22Rv1 (cell line): ENCODE results near the gene PURB.

Experiments used
- H3K27ac ChIP-seq: fragments of 450-650 bp; 2 replicates; pipeline ENCODE4 v1.5.1; 2017
- CTCF ChIP-seq: fragments of 450-650 bp; IDR thresholded peaks from 2 replicates; pipeline ENCODE4 v1.5.1; 2017; ENCODE audit warnings: mild to moderate bottlenecking
- ZFX ChIP-seq: fragments of 450-650 bp; IDR thresholded peaks from 2 replicates; pipeline ENCODE4 v1.6.1; 2017; ENCODE audit warnings: antibody characterized with exemption, borderline replicate concordance

Gene PURB

DNA sequence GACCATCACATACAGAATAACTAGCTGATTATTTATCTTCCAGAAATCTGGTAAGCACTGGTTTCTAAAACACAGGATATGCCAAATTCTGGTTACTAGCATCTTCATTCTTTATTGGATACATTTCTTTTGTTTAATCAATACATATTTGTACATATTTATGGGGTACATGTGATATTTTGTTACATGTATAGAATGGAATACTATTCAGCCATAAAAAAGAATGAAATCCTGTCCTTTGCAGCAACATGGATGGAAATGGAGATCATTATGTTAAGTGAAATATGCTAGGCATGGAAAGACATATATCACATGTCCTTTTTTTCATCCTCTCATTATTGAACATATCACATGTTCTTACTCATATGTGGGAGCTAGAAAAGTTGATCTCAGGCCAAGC lies 32.7 kb upstream of the PURB start:
- no peak overlapping the region for H3K27ac ChIP-seq
- no peak for TF ChIP-seq CTCF
- TF ChIP-seq ZFX, result no peak

- H3K27ac ChIP-seq, result no peak overlapping the region
Measured at GRCh38 chr7:44917465-44917864, 32.1 kb upstream of the PURB start.

DNA sequence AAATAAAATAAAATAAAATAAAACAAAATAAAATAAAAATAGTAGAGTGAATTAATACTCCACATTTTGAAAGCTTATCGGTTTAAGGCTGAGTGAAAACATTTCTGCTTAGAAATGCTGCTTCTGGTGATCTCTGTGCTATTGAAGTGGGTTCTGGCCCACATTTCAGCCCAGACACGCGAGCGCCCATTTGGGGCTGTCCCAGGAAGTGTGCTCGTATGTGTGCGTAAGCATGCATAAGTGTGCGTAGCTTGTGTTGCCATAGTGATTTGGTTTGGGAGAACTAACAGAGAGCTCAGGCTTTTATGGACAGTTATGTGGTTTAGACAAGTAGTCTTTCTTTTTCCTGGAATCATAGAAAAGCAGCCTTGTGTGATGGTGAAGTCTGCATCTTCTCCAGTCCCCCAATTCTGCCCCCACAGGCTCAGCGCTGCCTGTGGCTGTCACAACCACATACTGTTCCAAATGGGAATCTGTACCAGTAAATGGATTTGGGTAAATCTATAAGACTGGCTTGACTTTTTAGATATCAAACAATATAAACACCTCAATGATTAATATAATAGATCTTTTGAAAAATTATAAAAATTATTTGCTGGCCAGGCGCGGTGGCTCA lies 29.8 kb upstream of the PURB start:
- no peak overlapping the region for H3K27ac ChIP-seq
- TF ChIP-seq CTCF (no peak), ZFX (no peak)

More at GRCh38 chr7:44917465-44917864, 32.1 kb upstream of the PURB start:
- no peak for TF ChIP-seq CTCF

GRCh38 chr7:44912775-44913347 lies 27.5 kb upstream of the PURB start:
- TF ChIP-seq CTCF (no peak), ZFX (no peak)
- no peak overlapping the region for H3K27ac ChIP-seq

DNA sequence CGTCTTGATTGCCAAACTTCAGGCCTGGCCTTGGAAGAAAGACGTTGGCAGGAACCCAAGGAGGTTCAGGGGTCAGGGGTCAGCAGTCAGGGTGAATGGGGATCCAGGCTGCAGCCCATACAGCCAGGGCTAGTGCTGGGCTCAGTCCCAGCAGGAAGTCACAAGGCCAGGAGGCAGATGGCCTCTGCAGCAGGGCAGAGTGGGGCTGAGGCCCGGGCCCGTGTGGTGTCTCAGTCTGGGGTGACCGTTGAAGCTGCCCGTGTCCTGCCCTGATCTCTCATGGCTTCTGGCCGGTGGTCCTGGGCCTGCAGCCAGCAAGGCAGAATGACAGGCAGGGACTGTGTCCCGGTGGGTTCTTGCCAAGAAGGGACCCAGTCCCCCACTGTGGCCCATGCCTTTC lies 26.6 kb upstream of the PURB start:
- TF ChIP-seq CTCF, result no peak
- no peak for TF ChIP-seq ZFX
- H3K27ac ChIP-seq, result no peak overlapping the region

DNA sequence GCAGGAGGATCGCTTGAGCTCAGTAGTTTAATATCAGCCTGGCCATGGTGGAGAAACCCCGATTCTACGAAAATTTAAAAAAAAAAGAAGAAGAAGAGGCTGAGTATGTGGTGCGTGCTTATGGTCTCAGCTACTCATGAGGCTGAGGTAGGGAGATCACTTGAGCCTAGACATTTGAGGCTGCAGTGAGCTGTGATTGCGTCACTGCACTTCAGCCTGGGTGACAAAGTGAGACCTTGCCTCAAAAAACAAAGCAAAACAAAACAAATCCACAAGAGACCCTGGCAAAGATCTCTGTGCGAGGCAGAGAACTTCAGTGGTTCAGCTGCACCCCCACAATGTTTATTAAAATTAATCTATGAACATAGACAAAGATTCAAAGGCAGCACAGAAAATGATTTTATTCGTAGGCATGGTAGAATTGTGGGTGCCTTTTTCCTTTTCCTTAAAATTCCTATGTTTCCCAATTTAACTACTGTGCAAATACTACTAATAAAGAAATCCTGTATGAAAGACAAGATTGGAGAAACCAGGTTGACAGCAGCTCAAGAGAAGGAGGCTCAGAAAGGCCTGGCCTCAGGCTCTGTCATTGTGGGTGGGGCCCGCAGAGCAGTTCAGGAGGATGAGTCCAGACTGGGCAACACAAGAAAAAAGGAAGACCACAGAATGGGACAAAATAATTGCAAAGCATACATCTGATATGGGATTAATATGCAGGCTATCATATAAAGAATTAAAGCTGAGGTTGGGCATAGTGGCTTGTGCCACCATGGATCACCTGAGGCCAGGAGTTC lies 24.5 kb upstream of the PURB start:
- TF ChIP-seq ZFX (no peak), CTCF (no peak)
- H3K27ac ChIP-seq, result no peak overlapping the region

- H3K27ac ChIP-seq, result no peak overlapping the region
- no peak for TF ChIP-seq CTCF
- no peak for TF ChIP-seq ZFX
Measured at GRCh38 chr7:44906965-44907364, 21.6 kb upstream of the PURB start.
